Vagina (tissue), 2 donors: ENCODE measurements around the gene PBXIP1.

Source experiments
- CTCF ChIP-seq, 3 experiments: fragments of 450-650 bp in 2 of 3; fragments of 200-600 bp in 1 of 3; sonication (generic) in 1 of 3; IDR thresholded peaks; one replicate each; pipeline ENCODE4 v1.5.1; 2017 to 2019; ENCODE audit warnings: antibody characterized with exemption in 3 of 3, mild to moderate bottlenecking in 2 of 3, moderate library complexity in 2 of 3
- POLR2A ChIP-seq, 2 donors: fragments of 450-650 bp; IDR thresholded peaks; one replicate each; pipeline ENCODE4 v1.6.1; 2017; ENCODE audit warnings: antibody characterized with exemption in 2 of 2, mild to moderate bottlenecking in 2 of 2, moderate library complexity in 2 of 2

GRCh38 chr1:154973344-154974101 lies 17.6 kb upstream of the PBXIP1 start:
- TF ChIP-seq CTCF (IDR thresholded peaks at IDR 0.05), result peak in 1 of 3 experiments; percentile 8
- TF ChIP-seq POLR2A (IDR thresholded peaks at IDR 0.05), result peak; percentile 14 to 56
